Right lobe of liver (tissue), 6 donors: ENCODE data around the gene LRRC7. TPM values are rescaled to one million over a fixed set of nuclear protein-coding genes. Genes with fewer than 3 reads are reported as not detected.

Source experiments
- ATAC-seq, 4 donors: fragments of 200-7000 bp; cut with Tn5 transposase; one replicate each; pipeline ENCODE4 v1.9.1; 2020; ENCODE audit warnings: mild to moderate bottlenecking in 4 of 4, moderate library complexity in 4 of 4
- DNase-seq, 3 donors: peaks; one replicate each; pipeline ENCODE4 v3.0.0-alpha.2; 2020
- H3K27ac ChIP-seq, 3 donors: fragments of 200-600 bp; one replicate each; pipeline ENCODE4 v1.8.0; 2022
- H3K27me3 ChIP-seq, 2 donors: fragments of 200-600 bp; one replicate each; pipeline ENCODE4 v1.8.0; 2022
- H3K36me3 ChIP-seq, 4 donors: fragments of 200-600 bp; sonication (generic) in 1 of 4; one replicate each; pipeline versions ENCODE4 v1.5.1 to v1.8.0; 2017 to 2022; ENCODE audit warnings: control low read depth in 1 of 4
- H3K4me1 ChIP-seq, 4 donors: fragments of 200-600 bp; sonication (generic) in 1 of 4; one replicate each; pipeline versions ENCODE4 v1.5.1 to v1.8.0; 2017 to 2022; ENCODE audit warnings: control low read depth in 1 of 4
- H3K4me3 ChIP-seq, 3 donors: fragments of 200-600 bp; one replicate each; pipeline ENCODE4 v1.8.0; 2022
- H3K9me3 ChIP-seq, 4 donors: fragments of 200-600 bp; sonication (generic) in 1 of 4; one replicate each; pipeline versions ENCODE4 v1.5.1 to v1.8.0; 2017 to 2022; ENCODE audit warnings: control low read depth in 1 of 4
- CTCF ChIP-seq, 4 donors: fragments of 200-600 bp in 3 of 4; fragments of 450-650 bp in 1 of 4; IDR thresholded peaks; one replicate each; pipeline versions ENCODE4 v1.5.1 to v1.8.0; 2016 to 2022; ENCODE audit warnings: antibody characterized with exemption in 4 of 4, mild to moderate bottlenecking in 2 of 4
- POLR2A ChIP-seq: fragments of 450-650 bp; IDR thresholded peaks from one replicate; pipeline ENCODE4 v1.6.1; 2017; ENCODE audit warnings: antibody characterized with exemption, mild to moderate bottlenecking
- WGBS: methylation state at CpG from one replicate; pipeline ENCODE4 v1.1.6; 2018; ENCODE audit warnings: low coverage, low lambda C conversion rate; ENCODE audit not compliant: insufficient coverage; ENCODE audit errors: missing lambda C conversion rate; 5-methylcytosine and 5-hydroxymethylcytosine counted together
- intact Hi-C, 2 donors: fragments of 100-400 bp; cut with DNase I; formaldehyde crosslinking; loops; one replicate each; pipeline versions ENCODE4 v1.11.2 to v1.14.1; 2022
- total RNA-seq, 6 experiments: library from RNA; depleted of rRNA in 2 of 6; stranded (reverse); fragments of >200 nt in 2 of 6; fragmentation: NEBNext Ultra II Directional in 3 of 6; extraction: Animal tissue kit (Norgen Biotek cat#: 25700) in 3 of 6; gene quantifications; one replicate each; pipeline versions ENCODE4 v1.1.0 to v1.2.4, GENCODE V29; 2016 to 2023
- donor health status: DM: no; HTN: yes; CAD: no.
- donor health status: DM: no; HTN: no; CAD: no.
- donor health status: DM: no; HTN: no; CAD: no.
- donor health status: DM: no; HTN: yes; CAD: no.
- donor health status: DM: no; HTN: yes; CAD: no.

The LRRC7 gene
- total RNA-seq, 6 experiments from 2014 or later: 0.06 to 0.66 (median 0.22) TPM

DNA sequence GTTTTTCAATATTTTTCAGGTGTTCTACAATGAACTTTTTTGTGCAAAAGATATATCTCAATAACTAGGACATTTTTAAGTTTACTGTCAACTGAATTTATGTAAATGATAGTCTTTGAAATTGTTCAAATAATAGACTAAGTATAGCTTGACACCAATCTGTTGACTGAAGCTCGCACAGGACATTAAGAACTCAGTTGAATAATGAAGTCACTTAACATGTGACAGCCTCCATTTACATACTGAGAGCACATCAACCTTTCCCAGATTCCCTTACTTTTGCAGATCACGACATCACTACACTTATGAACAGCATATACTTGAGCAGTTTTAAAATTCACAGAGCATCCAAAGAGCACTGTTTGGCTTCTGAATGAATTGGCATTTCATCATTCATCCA lies 268.2 kb downstream of the LRRC7 start:
- Histone ChIP-seq H3K27ac (no peak overlapping the region), H3K27me3 (no peaks in the 10 kb centered on the region), H3K4me1 (no peaks in the 10 kb centered on the region), H3K4me3 (no peak overlapping the region), H3K9me3 (no peaks in the 10 kb centered on the region), H3K36me3 (no peaks in the 10 kb centered on the region)
- no peak for TF ChIP-seq POLR2A
- intact Hi-C loops: no loop called here
- DNase-seq: no peak
- no peak for ATAC-seq
- 39% methylated on average over 2 of the region's 2 CpGs for WGBS

DNA sequence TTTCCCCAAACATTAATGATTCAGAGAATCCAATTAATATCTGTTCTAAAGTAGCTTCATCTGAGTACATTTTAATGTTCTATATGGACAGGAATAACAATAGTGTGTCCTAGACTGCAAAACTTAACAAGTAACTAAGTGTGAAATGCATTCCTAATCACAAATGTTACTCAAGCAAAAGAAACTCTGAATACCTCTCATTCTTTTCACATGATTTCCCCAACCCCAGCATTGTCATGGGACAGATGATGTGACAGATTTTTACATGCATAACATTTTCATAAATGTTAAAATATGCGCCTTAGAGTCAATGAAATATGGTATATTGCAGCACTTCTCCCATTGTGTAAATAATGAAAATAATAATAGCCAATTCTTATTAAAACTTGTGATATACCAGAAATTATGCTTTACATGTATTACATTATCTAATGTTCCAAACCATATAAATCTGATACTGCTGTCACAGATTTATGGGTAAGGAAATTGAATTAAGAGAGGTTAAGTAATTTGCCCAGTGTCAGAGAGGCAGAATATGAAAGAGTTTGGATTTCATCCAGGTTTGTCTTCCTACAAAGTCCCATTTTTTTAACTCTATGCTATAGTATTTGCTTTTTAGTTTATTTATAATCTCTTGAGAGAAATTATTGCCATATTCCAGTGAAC lies 269.4 kb downstream of the LRRC7 start:
- 50% methylated on average over 1 of the region's 1 CpG for WGBS

GRCh38 chr1:69842326-69842725 lies 274.6 kb downstream of the LRRC7 start:
- Histone ChIP-seq H3K27ac (no peak overlapping the region), H3K9me3 (no peaks in the 10 kb centered on the region), H3K4me3 (no peak overlapping the region), H3K4me1 (no peaks in the 10 kb centered on the region), H3K36me3 (no peaks in the 10 kb centered on the region), H3K27me3 (no peaks in the 10 kb centered on the region)
- intact Hi-C loops: no loop called here
- 26% methylated on average over 1 of the region's 1 CpG for WGBS
- ATAC-seq (no peak), DNase-seq (no peak)
- no peak for TF ChIP-seq CTCF (IDR thresholded peaks at IDR 0.05)
- no peak for TF ChIP-seq POLR2A

More for the DNA sequence above, 269.4 kb downstream of the LRRC7 start:
- ATAC-seq (no peak), DNase-seq (no peak)
- H3K9me3 ChIP-seq: no peaks in the 10 kb centered on the region
- H3K27me3 ChIP-seq: no peaks in the 10 kb centered on the region
- no peak for TF ChIP-seq POLR2A
- TF ChIP-seq CTCF (IDR thresholded peaks at IDR 0.05): no peak
- no peak overlapping the region for H3K27ac ChIP-seq
- H3K4me3 ChIP-seq: no peak overlapping the region
- intact Hi-C loops: no loop called here
- no peaks in the 10 kb centered on the region for H3K4me1 ChIP-seq
- no peaks in the 10 kb centered on the region for H3K36me3 ChIP-seq

DNA sequence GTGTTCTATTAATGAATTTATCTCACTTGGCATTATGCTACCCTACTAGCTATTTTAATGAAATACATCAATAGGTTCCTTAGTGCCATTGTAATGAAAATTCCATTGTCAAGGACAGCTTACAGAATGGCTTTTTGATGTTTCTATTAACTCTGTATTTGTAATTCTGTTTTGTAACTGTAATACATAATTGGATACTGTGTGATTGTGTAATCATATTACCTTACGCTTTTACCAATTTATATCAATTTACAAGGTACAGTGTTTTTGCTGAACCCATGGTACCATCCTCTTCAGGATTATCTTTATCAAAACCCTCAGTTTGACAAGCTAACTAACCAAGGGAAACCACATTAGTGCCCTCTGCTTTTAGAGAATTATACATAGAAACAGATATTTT lies 277.9 kb downstream of the LRRC7 start:
- ATAC-seq (no peak), DNase-seq (no peak)
- Histone ChIP-seq H3K36me3 (no peaks in the 10 kb centered on the region), H3K9me3 (no peaks in the 10 kb centered on the region), H3K27ac (no peak overlapping the region), H3K4me3 (no peak overlapping the region), H3K27me3 (no peaks in the 10 kb centered on the region), H3K4me1 (no peaks in the 10 kb centered on the region)
- intact Hi-C loops: no loop called here
- no peak for TF ChIP-seq POLR2A
- no peak for TF ChIP-seq CTCF (IDR thresholded peaks at IDR 0.05)
- whole genome bisulfite sequencing: 50% methylated on average over 1 of the region's 1 CpG

DNA sequence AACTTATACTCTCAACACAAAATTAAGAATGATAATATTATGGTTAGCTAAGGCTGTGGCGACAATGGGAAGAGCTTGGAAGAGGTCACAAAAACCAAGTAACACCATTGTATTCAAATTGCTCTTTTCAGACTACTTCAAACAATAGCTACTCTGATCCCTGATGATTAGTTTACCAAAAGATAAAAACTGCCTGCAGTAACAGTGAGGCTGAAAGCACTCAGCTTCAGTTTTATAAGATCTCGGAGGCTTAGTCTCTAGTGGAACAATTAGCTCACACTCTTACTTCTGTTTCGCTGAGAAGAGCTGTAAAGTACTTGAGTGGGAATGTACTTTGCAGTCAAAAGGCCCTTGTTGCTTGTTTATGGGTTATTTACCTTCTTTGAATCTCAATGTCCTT lies 278.5 kb downstream of the LRRC7 start:
- intact Hi-C loops: no loop called here
- H3K4me1 ChIP-seq: no peaks in the 10 kb centered on the region
- 14% methylated on average over 3 of the region's 3 CpGs for WGBS

More for the DNA sequence above, 278.5 kb downstream of the LRRC7 start:
- TF ChIP-seq CTCF (IDR thresholded peaks at IDR 0.05) (no peak), POLR2A (no peak)
- no peak for ATAC-seq
- no peak for DNase-seq
- H3K9me3 ChIP-seq: no peaks in the 10 kb centered on the region
- no peak overlapping the region for H3K4me3 ChIP-seq
- no peaks in the 10 kb centered on the region for H3K36me3 ChIP-seq
- no peak overlapping the region for H3K27ac ChIP-seq
- H3K27me3 ChIP-seq: no peaks in the 10 kb centered on the region
